ENCODE measurements around the gene DENND5A. TPM values are rescaled to one million over a fixed set of nuclear protein-coding genes. Genes with fewer than 3 reads are reported as not detected.

Gene DENND5A
- total and polyA plus RNA-seq, 2 of the 8 experiments (the other 6 are each of a cell fraction or from before 2014, with no cell fraction given): 65.7 to 139 TPM

DNA sequence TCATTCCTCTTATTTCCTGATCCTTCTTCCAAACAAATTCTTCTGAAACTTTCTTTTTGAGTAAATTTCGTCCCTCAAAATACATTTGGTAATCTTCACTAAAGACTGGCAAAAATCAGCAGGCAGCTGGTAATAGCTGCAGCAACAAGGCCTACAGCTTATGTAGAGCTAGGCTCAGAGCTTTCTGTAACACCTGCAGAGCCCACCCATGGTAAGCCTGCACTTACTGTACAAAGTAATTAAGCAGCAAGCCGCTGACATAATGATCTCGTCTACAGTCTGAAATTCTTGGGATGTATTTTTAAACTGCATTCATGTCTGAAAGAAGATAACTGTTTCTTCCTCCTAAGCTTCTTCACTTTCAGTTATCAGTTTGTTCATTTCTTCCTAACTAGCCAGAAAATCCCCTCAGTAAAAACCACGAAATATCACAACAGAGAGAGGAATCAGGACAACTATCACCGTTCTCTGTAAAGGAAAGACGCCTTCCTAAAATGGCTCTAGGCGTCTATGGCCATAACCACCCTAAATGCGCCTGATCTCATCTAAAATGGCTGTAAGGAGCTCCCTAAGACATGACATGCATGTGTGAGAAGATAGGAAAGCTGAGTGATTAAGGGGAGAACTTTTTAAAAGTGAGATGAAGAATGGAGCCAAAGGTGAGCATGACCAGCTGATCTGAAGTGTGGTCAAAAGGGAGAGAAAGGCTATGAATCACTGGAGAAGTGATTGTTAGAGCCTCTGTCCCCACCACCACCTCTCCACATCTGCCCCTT is 56.2 kb downstream of the DENND5A start (continued):
- TF ChIP-seq KDM5A (IDR thresholded peaks at IDR 0.05; ENCODE audit: low read length): no peak
- no peak for TF ChIP-seq RFX5 (IDR thresholded peaks at IDR 0.05; ENCODE audit: borderline replicate concordance, low read depth, low read length)
- TF ChIP-seq HDAC2 (IDR thresholded peaks at IDR 0.05; ENCODE audit: borderline replicate concordance in 1 of 2, low read depth in 2 of 2, low read length in 2 of 2): no peak
- TF ChIP-seq RAD21 (IDR thresholded peaks at IDR 0.05 in 1 of 2, conservative IDR thresholded peaks at IDR 0.05 in 1 of 2; ENCODE audit: low read depth in 2 of 2, low read length in 2 of 2): no peak
- no peak for TF ChIP-seq NANOG (IDR thresholded peaks at IDR 0.05; ENCODE audit: insufficient read depth, low read depth, low read length, poor library complexity, severe bottlenecking)

Data from H1 (cell line).